ENCODE measurements around the gene PRKCB.

The PRKCB gene

GRCh38 chr16:23824909-23825308 lies 10.9 kb upstream of the PRKCB start:
- DNase-seq (ENCODE audit: low read depth in 1 of 2, low spot score in 1 of 2), result no peak
- in situ Hi-C loops (cut with HindIII; ENCODE audit: low pct_unique_long_range_greater_than_20kb, low sequenced_read_pairs), result no loop called here
- no peak for TF ChIP-seq JUND (IDR thresholded peaks at IDR 0.05; ENCODE audit: low read depth)

GRCh38 chr16:23826528-23827045 lies 9.2 kb upstream of the PRKCB start:
- no peak for TF ChIP-seq JUND (IDR thresholded peaks at IDR 0.05; ENCODE audit: low read depth)
- DNase-seq (ENCODE audit: low read depth in 1 of 2, low spot score in 1 of 2), result no peak
- in situ Hi-C loops (cut with HindIII; ENCODE audit: low pct_unique_long_range_greater_than_20kb, low sequenced_read_pairs), result no loop called here

- TF ChIP-seq JUND (IDR thresholded peaks at IDR 0.05; ENCODE audit: low read depth), result no peak
- in situ Hi-C loops (cut with HindIII; ENCODE audit: low pct_unique_long_range_greater_than_20kb, low sequenced_read_pairs), result no loop called here
Observed at GRCh38 chr16:23827057-23827456, 8.7 kb upstream of the PRKCB start.

GRCh38 chr16:23829454-23829853 lies 6.3 kb upstream of the PRKCB start:
- no peak for TF ChIP-seq JUND (IDR thresholded peaks at IDR 0.05; ENCODE audit: low read depth)
- in situ Hi-C loops (cut with HindIII; ENCODE audit: low pct_unique_long_range_greater_than_20kb, low sequenced_read_pairs), result no loop called here
- no peak for DNase-seq (ENCODE audit: low read depth in 1 of 2, low spot score in 1 of 2)

More at GRCh38 chr16:23827057-23827456, 8.7 kb upstream of the PRKCB start:
- DNase-seq (ENCODE audit: low read depth in 1 of 2, low spot score in 1 of 2), result no peak

GRCh38 chr16:23830276-23830675 lies 5.5 kb upstream of the PRKCB start:
- in situ Hi-C loops (cut with HindIII; ENCODE audit: low pct_unique_long_range_greater_than_20kb, low sequenced_read_pairs), result no loop called here
- no peak for DNase-seq (ENCODE audit: low read depth in 1 of 2, low spot score in 1 of 2)
- TF ChIP-seq JUND (IDR thresholded peaks at IDR 0.05; ENCODE audit: low read depth), result no peak

- in situ Hi-C loops (cut with HindIII; ENCODE audit: low pct_unique_long_range_greater_than_20kb, low sequenced_read_pairs), result no loop called here
- TF ChIP-seq JUND (IDR thresholded peaks at IDR 0.05; ENCODE audit: low read depth), result no peak
- no peak for DNase-seq (ENCODE audit: low read depth in 1 of 2, low spot score in 1 of 2)
Observed at GRCh38 chr16:23832882-23833281, 2.9 kb upstream of the PRKCB start.

- TF ChIP-seq JUND (IDR thresholded peaks at IDR 0.05; ENCODE audit: low read depth), result no peak
- in situ Hi-C loops (cut with HindIII; ENCODE audit: low pct_unique_long_range_greater_than_20kb, low sequenced_read_pairs), result no loop called here
- no peak for DNase-seq (ENCODE audit: low read depth in 1 of 2, low spot score in 1 of 2)
Observed at GRCh38 chr16:23833504-23833903, 2.3 kb upstream of the PRKCB start.

- in situ Hi-C loops (cut with HindIII; ENCODE audit: low pct_unique_long_range_greater_than_20kb, low sequenced_read_pairs), result no loop called here
- TF ChIP-seq JUND (IDR thresholded peaks at IDR 0.05; ENCODE audit: low read depth), result no peak
- peak in 1 of 2 experiments; percentile 17 for DNase-seq (ENCODE audit: low read depth in 1 of 2, low spot score in 1 of 2)
Observed at GRCh38 chr16:23833960-23834685, 1.7 kb upstream of the PRKCB start.

GRCh38 chr16:23836078-23836403 lies 258 bp downstream of the PRKCB start:
- in situ Hi-C loops (cut with HindIII; ENCODE audit: low pct_unique_long_range_greater_than_20kb, low sequenced_read_pairs), result no loop called here
- no peak for DNase-seq (ENCODE audit: low read depth in 1 of 2, low spot score in 1 of 2)
- no peak for TF ChIP-seq JUND (IDR thresholded peaks at IDR 0.05; ENCODE audit: low read depth)

GRCh38 chr16:23836404-23837311 lies 875 bp downstream of the PRKCB start:
- DNase-seq (ENCODE audit: low read depth in 1 of 2, low spot score in 1 of 2), result peak in 1 of 2 experiments; percentile 26
- in situ Hi-C loops (cut with HindIII; ENCODE audit: low pct_unique_long_range_greater_than_20kb, low sequenced_read_pairs), result no loop called here
- TF ChIP-seq JUND (IDR thresholded peaks at IDR 0.05; ENCODE audit: low read depth), result no peak

GRCh38 chr16:23837553-23838308 lies 1.9 kb downstream of the PRKCB start:
- no peak for TF ChIP-seq JUND (IDR thresholded peaks at IDR 0.05; ENCODE audit: low read depth)
- in situ Hi-C loops (cut with HindIII; ENCODE audit: low pct_unique_long_range_greater_than_20kb, low sequenced_read_pairs), result no loop called here
- peak in 1 of 2 experiments; percentile 52 for DNase-seq (ENCODE audit: low read depth in 1 of 2, low spot score in 1 of 2)

- no peak for TF ChIP-seq JUND (IDR thresholded peaks at IDR 0.05; ENCODE audit: low read depth)
- in situ Hi-C loops (cut with HindIII; ENCODE audit: low pct_unique_long_range_greater_than_20kb, low sequenced_read_pairs), result no loop called here
- peak; percentile 13 to 47 for DNase-seq (ENCODE audit: low read depth in 1 of 2, low spot score in 1 of 2)
Observed at GRCh38 chr16:23838485-23839142, 2.8 kb downstream of the PRKCB start.

All from T47D (cell line).